OCI-LY7 (cell line): ENCODE data around the gene COPS6. TPM values are rescaled to one million over a fixed set of nuclear protein-coding genes. Genes with fewer than 3 reads are reported as not detected.

Experiments
- BruUV-seq: library from RNA; stranded (reverse); fragments of 400-500 nt; replicated peaks from 2 replicates; lab custom pipeline; 2021; lab: Mats Ljungman, UMichigan
- CTCF ChIA-PET: fragments of 300-600 bp; sonication (Branson Sonifier 250); formaldehyde crosslinking; loops from one replicate; lab custom pipeline; 2022; ENCODE audit warnings: antibody characterized with exemption; ENCODE audit not compliant: unreplicated experiment; lab: Charles Lee
- POLR2A ChIA-PET: fragments of 300-600 bp; sonication (Branson Sonifier 250); formaldehyde crosslinking; loops from one replicate; lab custom pipeline; 2022; ENCODE audit warnings: antibody characterized with exemption; lab: Charles Lee
- DNase-seq: peaks from one replicate; pipeline ENCODE4 v3.0.0-alpha.2; 2015; ENCODE audit warnings: low spot score
- H2AFZ ChIP-seq: fragments of 200-600 bp; sonication (generic), shearing (Covaris generic); 2 replicates; pipeline ENCODE4 v1.6.1; 2014; ENCODE audit warnings: mild to moderate bottlenecking, antibody characterized with exemption, low read length, moderate library complexity
- H3K27ac ChIP-seq: fragments of 200-600 bp; sonication (generic); 2 replicates; pipeline ENCODE4 v1.5.1; 2014; ENCODE audit warnings: mixed run types, low read depth, mild to moderate bottlenecking, moderate library complexity, low read length, inconsistent platforms; ENCODE audit not compliant: poor library complexity, severe bottlenecking
- H3K36me3 ChIP-seq: fragments of 200-600 bp; sonication (generic); 2 replicates; pipeline ENCODE4 v1.6.1; 2014; ENCODE audit warnings: mild to moderate bottlenecking, antibody characterized with exemption, low read length, moderate library complexity, mixed read lengths; ENCODE audit not compliant: insufficient read depth
- H3K4me1 ChIP-seq: fragments of 200-600 bp; sonication (generic); 2 replicates; pipeline ENCODE4 v1.5.1; 2014; ENCODE audit warnings: mild to moderate bottlenecking, low read length; ENCODE audit not compliant: insufficient read depth, poor library complexity, severe bottlenecking
- H3K4me2 ChIP-seq: fragments of 200-600 bp; sonication (generic); 2 replicates; pipeline ENCODE4 v1.6.1; 2014; ENCODE audit warnings: mild to moderate bottlenecking, low read length
- H3K4me3 ChIP-seq: fragments of 200-600 bp; sonication (generic); 2 replicates; pipeline ENCODE4 v1.5.1; 2014; ENCODE audit warnings: mild to moderate bottlenecking, low read depth, low read length; ENCODE audit not compliant: poor library complexity, severe bottlenecking
- H3K79me2 ChIP-seq: fragments of 200-600 bp; sonication (generic); 2 replicates; pipeline ENCODE4 v1.6.1; 2016; ENCODE audit warnings: low read depth, mild to moderate bottlenecking, low read length, moderate library complexity, mixed read lengths; ENCODE audit not compliant: insufficient read depth
- H3K9me2 ChIP-seq: fragments of 200-600 bp; sonication (generic); 2 replicates; pipeline ENCODE4 v1.6.1; 2016; ENCODE audit warnings: mild to moderate bottlenecking, low read length, mixed read lengths; ENCODE audit not compliant: insufficient read depth
- H3K9me3 ChIP-seq: fragments of 200-600 bp; sonication (generic); 2 replicates; pipeline ENCODE4 v1.6.1; 2014; ENCODE audit warnings: mild to moderate bottlenecking, mixed run types, low read length, mixed read lengths
- H4K20me1 ChIP-seq: fragments of 200-600 bp; sonication (generic); 2 replicates; pipeline ENCODE4 v1.6.1; 2014; ENCODE audit warnings: mild to moderate bottlenecking, antibody characterized with exemption, low read length, moderate library complexity, mixed read lengths; ENCODE audit not compliant: insufficient read depth
- CTCF ChIP-seq: fragments of 200-600 bp; sonication (generic); conservative IDR thresholded peaks from 2 replicates; pipeline ENCODE4 v1.5.1; 2014; ENCODE audit warnings: mild to moderate bottlenecking, antibody characterized with exemption, low read length, moderate library complexity, mixed read lengths
- EZH2phosphoT487 ChIP-seq: fragments of 200-600 bp; sonication (generic); IDR thresholded peaks from 2 replicates; pipeline ENCODE4 v1.6.1; 2018; ENCODE audit warnings: low read depth, borderline replicate concordance, mild to moderate bottlenecking, mixed run types, antibody characterized with exemption, low read length, moderate library complexity, mixed read lengths
- intact Hi-C: fragments of 100-400 bp; cut with micrococcal nuclease; formaldehyde crosslinking; loops from one replicate; pipeline ENCODE4 v1.10.0; 2022; ENCODE audit not compliant: unreplicated experiment
- total RNA-seq, 2 experiments: library from RNA; depleted of rRNA in 1 of 2; stranded (reverse); fragments of >200 nt in 1 of 2; shearing (Covaris generic) in 1 of 2; gene quantifications; 2 replicates each; pipeline ENCODE4 v1.2.3, GENCODE V29; 2014 to 2022

Gene COPS6
- total RNA-seq, 2 experiments from 2014 or later: 57.6 to 96.0 TPM

- POLR2A ChIA-PET: no interaction called here
- Histone ChIP-seq H3K4me3 (no peak overlapping the region), H4K20me1 (no peaks in the 10 kb centered on the region), H3K4me1 (peaks cover 4% of the 10 kb centered on the region), H3K4me2 (no peak overlapping the region), H3K9me2 (no peaks in the 10 kb centered on the region), H3K79me2 (peaks cover 3% of the 10 kb centered on the region; the same call in 1 of the 2 replicates), H3K36me3 (peaks cover 68% of the 10 kb centered on the region), H3K27ac (no peak overlapping the region), H3K9me3 (no peaks in the 10 kb centered on the region), H2AFZ (no peak overlapping the region)
- no peak for TF ChIP-seq CTCF
- no peak for TF ChIP-seq EZH2phosphoT487
- DNase-seq: no peak
- no TSS peak for BruUV-seq
- CTCF ChIA-PET: no interaction called here
- intact Hi-C loops: no loop called here
Observed at GRCh38 chr7:100107890-100108289, 19.1 kb downstream of the COPS6 start.

GRCh38 chr7:100109521-100110163, 20.9 kb downstream of the COPS6 start:
- POLR2A ChIA-PET: no interaction called here
- H3K4me2 ChIP-seq: no peak overlapping the region

More at GRCh38 chr7:100109521-100110163, 20.9 kb downstream of the COPS6 start:
- CTCF ChIA-PET: no interaction called here
- no peak for DNase-seq
- Histone ChIP-seq H3K9me2 (no peaks in the 10 kb centered on the region), H3K27ac (no peak overlapping the region), H3K4me1 (no peaks in the 10 kb centered on the region), H3K9me3 (no peaks in the 10 kb centered on the region), H4K20me1 (no peaks in the 10 kb centered on the region), H3K79me2 (no peaks in the 10 kb centered on the region), H3K36me3 (peaks cover 81% of the 10 kb centered on the region), H2AFZ (no peak overlapping the region), H3K4me3 (no peak overlapping the region)
- no TSS peak for BruUV-seq
- intact Hi-C loops: no loop called here
- 0 out of 2 replicates have a peak, but pooled peaks have one; percentile 22 for TF ChIP-seq CTCF
- no peak for TF ChIP-seq EZH2phosphoT487
